Keratinocyte (primary cell): ENCODE data around the gene STX3. TPM values are rescaled to one million over a fixed set of nuclear protein-coding genes. Genes with fewer than 3 reads are reported as not detected.

ENCODE experiments used
- DNase-seq: peaks from one replicate; pipeline ENCODE4 v3.0.0-alpha.2; 2011; ENCODE audit warnings: low read depth, missing footprints, low spot score
- FAIRE-seq: peaks from 2 replicates; lab custom pipeline; 2011; peaks lifted over from hg19 to GRCh38; lab: Jason Lieb, UNC
- H2AFZ ChIP-seq: 2 replicates; pipeline ENCODE4 v1.6.0; 2012; ENCODE audit warnings: low read length, control low read depth, inconsistent platforms; ENCODE audit not compliant: control insufficient read depth
- H3K27ac ChIP-seq: 2 replicates; pipeline ENCODE4 v1.5.1; 2011; ENCODE audit warnings: low read length; ENCODE audit not compliant: control insufficient read depth, insufficient read depth
- H3K27me3 ChIP-seq: 3 replicates; pipeline ENCODE4 v1.6.0; 2011; ENCODE audit warnings: low read length; ENCODE audit not compliant: control insufficient read depth, insufficient read depth; ENCODE audit errors: extremely low read depth
- H3K36me3 ChIP-seq, 2 experiments: 2 replicates in 1 of 2; 3 replicates in 1 of 2; pipeline ENCODE4 v1.5.1; 2011; ENCODE audit warnings: low read length in 2 of 2, mild to moderate bottlenecking in 1 of 2; ENCODE audit not compliant: control insufficient read depth in 2 of 2, insufficient read depth in 2 of 2; ENCODE audit errors: extremely low read depth in 1 of 2
- H3K4me1 ChIP-seq: 3 replicates; pipeline ENCODE4 v1.5.1; 2011; ENCODE audit warnings: low read length; ENCODE audit not compliant: control insufficient read depth, insufficient read depth; ENCODE audit errors: extremely low read depth
- H3K4me2 ChIP-seq: 3 replicates; pipeline ENCODE4 v1.6.0; 2011; ENCODE audit warnings: low read depth, low read length; ENCODE audit not compliant: control insufficient read depth, insufficient read depth; ENCODE audit errors: extremely low read depth
- H3K4me3 ChIP-seq, 3 experiments: fragments of 200-600 bp in 1 of 3; sonication (generic) in 1 of 3; 2 replicates in 2 of 3; 3 replicates in 1 of 3; pipeline ENCODE4 v1.5.1; 2011 to 2016; ENCODE audit warnings: low read length in 3 of 3, mild to moderate bottlenecking in 3 of 3, control low read depth in 2 of 3, inconsistent platforms in 1 of 3, low read depth in 1 of 3, mixed read lengths in 1 of 3, mixed run types in 1 of 3, moderate library complexity in 1 of 3; ENCODE audit not compliant: control insufficient read depth in 2 of 3, insufficient read depth in 2 of 3; ENCODE audit errors: extremely low read depth in 1 of 3
- H3K79me2 ChIP-seq: 2 replicates; pipeline ENCODE4 v1.6.0; 2012; ENCODE audit warnings: low read length; ENCODE audit not compliant: control insufficient read depth, insufficient read depth
- H3K9ac ChIP-seq: 3 replicates; pipeline ENCODE4 v1.6.0; 2011; ENCODE audit warnings: low read length; ENCODE audit not compliant: control insufficient read depth, insufficient read depth; ENCODE audit errors: extremely low read depth
- H3K9me1 ChIP-seq: 3 replicates; pipeline ENCODE4 v1.6.0; 2011; ENCODE audit warnings: low read length; ENCODE audit not compliant: control insufficient read depth, insufficient read depth; ENCODE audit errors: extremely low read depth
- H3K9me3 ChIP-seq: 2 replicates; pipeline ENCODE4 v1.5.1; 2012; ENCODE audit warnings: low read depth, low read length; ENCODE audit not compliant: control insufficient read depth
- H4K20me1 ChIP-seq: 3 replicates; pipeline ENCODE4 v1.6.0; 2011; ENCODE audit warnings: low read length; ENCODE audit not compliant: control insufficient read depth, insufficient read depth; ENCODE audit errors: extremely low read depth
- EZH2 ChIP-seq: IDR thresholded peaks from one replicate; pipeline ENCODE4 v1.6.1; 2012; ENCODE audit warnings: inconsistent platforms, mild to moderate bottlenecking, low read length, moderate library complexity
- dilution Hi-C: fragments of 300-500 bp; cut with MboI; formaldehyde crosslinking; loops from one replicate; pipeline ENCODE4 v1.7.0; 2020; ENCODE audit warnings: low sequenced_read_pairs; ENCODE audit not compliant: extremely low pct_ligation_motif_present
- polyA plus RNA-seq, 5 experiments: library from polyadenylated mRNA; depleted of rRNA in 3 of 5; stranded (reverse) in 3 of 5; stranded (forward) in 1 of 5; unstranded in 1 of 5; fragments of >200 nt; gene quantifications; 1 replicate in 1 of 5; 2 replicates in 3 of 5; 3 replicates in 1 of 5; pipeline versions ENCODE4 v1.2.1 to v1.2.3, GENCODE V29; 2011 to 2012; ENCODE audit warnings: missing spikeins in 2 of 5, low read depth in 1 of 5, low replicate concordance in 1 of 5
- TF ChIP-seq, protein P1 (sequence below), 3 experiments: IDR thresholded peaks in 1 of 3; conservative IDR thresholded peaks in 1 of 3; optimal IDR thresholded peaks in 1 of 3; 2 replicates in 2 of 3; 3 replicates in 1 of 3; pipeline versions ENCODE3 to v1.5.1; 2011; ENCODE audit warnings: low read length in 3 of 3, mild to moderate bottlenecking in 3 of 3, moderate library complexity in 2 of 3, control low read depth in 1 of 3, inconsistent platforms in 1 of 3; ENCODE audit not compliant: insufficient read depth in 2 of 3; ENCODE audit errors: extremely low read depth in 1 of 3

STX3 gene
- polyA plus RNA-seq, 1 donor (not counting 4 experiments of a cell fraction or from before 2014, with no cell fraction given): 48.0 TPM

- Histone ChIP-seq H3K9ac (no peak overlapping the region), H3K9me3 (no peaks in the 10 kb centered on the region), H3K4me2 (no peak overlapping the region), H3K36me3 (peaks cover 3 to 7% of the 10 kb centered on the region in 2 experiments), H3K27me3 (no peaks in the 10 kb centered on the region), H2AFZ (no peak overlapping the region), H3K9me1 (no peaks in the 10 kb centered on the region), H3K79me2 (peaks cover 68% of the 10 kb centered on the region), H3K4me1 (no peaks in the 10 kb centered on the region), H4K20me1 (peaks cover 13% of the 10 kb centered on the region), H3K4me3 (no peak overlapping the region), H3K27ac (no peak overlapping the region)
- TF ChIP-seq, protein P1, sequence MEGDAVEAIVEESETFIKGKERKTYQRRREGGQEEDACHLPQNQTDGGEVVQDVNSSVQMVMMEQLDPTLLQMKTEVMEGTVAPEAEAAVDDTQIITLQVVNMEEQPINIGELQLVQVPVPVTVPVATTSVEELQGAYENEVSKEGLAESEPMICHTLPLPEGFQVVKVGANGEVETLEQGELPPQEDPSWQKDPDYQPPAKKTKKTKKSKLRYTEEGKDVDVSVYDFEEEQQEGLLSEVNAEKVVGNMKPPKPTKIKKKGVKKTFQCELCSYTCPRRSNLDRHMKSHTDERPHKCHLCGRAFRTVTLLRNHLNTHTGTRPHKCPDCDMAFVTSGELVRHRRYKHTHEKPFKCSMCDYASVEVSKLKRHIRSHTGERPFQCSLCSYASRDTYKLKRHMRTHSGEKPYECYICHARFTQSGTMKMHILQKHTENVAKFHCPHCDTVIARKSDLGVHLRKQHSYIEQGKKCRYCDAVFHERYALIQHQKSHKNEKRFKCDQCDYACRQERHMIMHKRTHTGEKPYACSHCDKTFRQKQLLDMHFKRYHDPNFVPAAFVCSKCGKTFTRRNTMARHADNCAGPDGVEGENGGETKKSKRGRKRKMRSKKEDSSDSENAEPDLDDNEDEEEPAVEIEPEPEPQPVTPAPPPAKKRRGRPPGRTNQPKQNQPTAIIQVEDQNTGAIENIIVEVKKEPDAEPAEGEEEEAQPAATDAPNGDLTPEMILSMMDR (optimal IDR thresholded peaks at IDR 0.05 in 1 of 3, IDR thresholded peaks at IDR 0.05 in 1 of 3, conservative IDR thresholded peaks at IDR 0.05 in 1 of 3; ENCODE audit: extremely low read depth in 1 of 3, insufficient read depth in 2 of 3, low read length in 3 of 3): no peak
- TF ChIP-seq EZH2: no peak
- FAIRE-seq (no peak), DNase-seq (no peak)
- dilution Hi-C loops: no loop called here
These were observed 14.7 kb downstream of the STX3 start for GRCh38 chr11:59769828-59770227.

DNA sequence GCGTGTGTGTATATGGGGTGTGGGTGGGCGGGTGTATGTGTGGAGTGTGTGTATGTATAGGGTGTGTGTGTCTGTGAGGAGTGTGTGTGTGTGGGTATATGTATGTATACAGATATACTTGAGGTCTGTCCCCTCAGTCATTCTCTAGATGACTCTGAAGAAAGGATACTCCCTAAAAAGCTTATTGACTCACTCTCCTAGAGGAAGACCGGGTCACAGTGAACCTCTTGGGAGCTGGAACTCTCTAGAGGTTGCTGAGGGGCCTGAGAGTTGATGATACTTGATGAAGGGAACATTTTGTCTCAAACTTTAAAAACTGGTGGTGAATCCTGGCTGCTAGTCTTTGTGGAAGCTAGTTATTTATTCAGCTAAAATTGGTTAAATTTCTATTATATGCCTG is 15.1 kb downstream of the STX3 start:
- no peak for FAIRE-seq
- H3K9ac ChIP-seq: no peak overlapping the region
- H3K27me3 ChIP-seq: no peaks in the 10 kb centered on the region
- no peaks in the 10 kb centered on the region for H3K4me1 ChIP-seq
- TF ChIP-seq, protein P1 (optimal IDR thresholded peaks at IDR 0.05 in 1 of 3, IDR thresholded peaks at IDR 0.05 in 1 of 3, conservative IDR thresholded peaks at IDR 0.05 in 1 of 3; ENCODE audit: extremely low read depth in 1 of 3, insufficient read depth in 2 of 3, low read length in 3 of 3): no peak
- no peak for TF ChIP-seq EZH2
- no peaks in the 10 kb centered on the region for H3K9me1 ChIP-seq
- H4K20me1 ChIP-seq: peaks cover 13% of the 10 kb centered on the region
- H2AFZ ChIP-seq: no peak overlapping the region
- no peak overlapping the region for H3K4me3 ChIP-seq
- DNase-seq: no peak
- no peaks in the 10 kb centered on the region for H3K9me3 ChIP-seq
- H3K27ac ChIP-seq: no peak overlapping the region
- dilution Hi-C loops: no loop called here
- H3K79me2 ChIP-seq: peaks cover 63% of the 10 kb centered on the region
- H3K4me2 ChIP-seq: no peak overlapping the region
- peaks cover 3 to 11% of the 10 kb centered on the region in 2 experiments for H3K36me3 ChIP-seq
